ENCODE measurements around the gene TBC1D9B.

TBC1D9B gene

GRCh38 chr5:179823937-179824744, 83.6 kb downstream of the TBC1D9B start:
- FAIRE-seq (no peak), DNase-seq (ENCODE audit: extremely low spot score, insufficient read length, low read depth) (no peak)

- FAIRE-seq: no peak
- DNase-seq (ENCODE audit: extremely low spot score, insufficient read length, low read depth): no peak
Measured at GRCh38 chr5:179822444-179822990, 85.2 kb downstream of the TBC1D9B start.

GRCh38 chr5:179822059-179822432, 85.7 kb downstream of the TBC1D9B start:
- DNase-seq (ENCODE audit: extremely low spot score, insufficient read length, low read depth) (no peak), FAIRE-seq (no peak)

GRCh38 chr5:179821298-179822058, 86.2 kb downstream of the TBC1D9B start:
- peak; percentile 93 for FAIRE-seq

GRCh38 chr5:179820483-179821297, 87.0 kb downstream of the TBC1D9B start, which contains the start of gene SQSTM1:
TSS of gene SQSTM1 (plus strand) at chr5:179820905. CDS start at chr5:179820937, 32 bp downstream.
- FAIRE-seq (peak; percentile 64), DNase-seq (ENCODE audit: extremely low spot score, insufficient read length, low read depth) (peak; percentile 78)

More at GRCh38 chr5:179821298-179822058, 86.2 kb downstream of the TBC1D9B start:
- DNase-seq (ENCODE audit: extremely low spot score, insufficient read length, low read depth): peak; percentile 91

- DNase-seq (ENCODE audit: extremely low spot score, insufficient read length, low read depth) (no peak), FAIRE-seq (no peak)
Measured at GRCh38 chr5:179820127-179820482, 87.6 kb downstream of the TBC1D9B start.

- DNase-seq (ENCODE audit: extremely low spot score, insufficient read length, low read depth) (no peak), FAIRE-seq (peak; percentile 82)
Measured at GRCh38 chr5:179819296-179820126, 88.2 kb downstream of the TBC1D9B start.

GRCh38 chr5:179818746-179819295, 88.9 kb downstream of the TBC1D9B start:
- peak; percentile 81 for DNase-seq (ENCODE audit: extremely low spot score, insufficient read length, low read depth)
- peak; percentile 98 for FAIRE-seq

GRCh38 chr5:179817890-179818745, 89.6 kb downstream of the TBC1D9B start:
- DNase-seq (ENCODE audit: extremely low spot score, insufficient read length, low read depth): no peak
- FAIRE-seq: no peak

- FAIRE-seq: no peak
Measured at GRCh38 chr5:179817470-179817840, 90.2 kb downstream of the TBC1D9B start.

GRCh38 chr5:179816796-179817469, 90.8 kb downstream of the TBC1D9B start:
- no peak for DNase-seq (ENCODE audit: extremely low spot score, insufficient read length, low read depth)
- no peak for FAIRE-seq

More at GRCh38 chr5:179817470-179817840, 90.2 kb downstream of the TBC1D9B start:
- no peak for DNase-seq (ENCODE audit: extremely low spot score, insufficient read length, low read depth)

GRCh38 chr5:179816401-179816795, 91.3 kb downstream of the TBC1D9B start:
- DNase-seq (ENCODE audit: extremely low spot score, insufficient read length, low read depth): no peak
- no peak for FAIRE-seq

GRCh38 chr5:179815491-179816249, 92.0 kb downstream of the TBC1D9B start:
- FAIRE-seq: no peak
- no peak for DNase-seq (ENCODE audit: extremely low spot score, insufficient read length, low read depth)

GRCh38 chr5:179814090-179814489, 93.6 kb downstream of the TBC1D9B start:
- no peak for FAIRE-seq
- DNase-seq (ENCODE audit: extremely low spot score, insufficient read length, low read depth): no peak

GRCh38 chr5:179812997-179813607, 94.6 kb downstream of the TBC1D9B start:
- FAIRE-seq (no peak), DNase-seq (ENCODE audit: extremely low spot score, insufficient read length, low read depth) (no peak)

GRCh38 chr5:179812135-179812825, 95.4 kb downstream of the TBC1D9B start:
- FAIRE-seq (no peak), DNase-seq (ENCODE audit: extremely low spot score, insufficient read length, low read depth) (no peak)

All from GM18507 (cell line).